IMR-90 (cell line): Measurements from ENCODE around the gene HNRNPH2. TPM values are rescaled to one million over a fixed set of nuclear protein-coding genes. Genes with fewer than 3 reads are reported as not detected.

ENCODE experiments used
- ATAC-seq: fragments of 200-7000 bp; cut with Tn5 transposase; 2 replicates; pipeline ENCODE4 v1.9.1; 2020; ENCODE audit warnings: low read depth, mild to moderate bottlenecking, moderate library complexity
- BruUV-seq: library from RNA; stranded (reverse); fragments of 400-500 nt; replicated peaks from 2 replicates; lab custom pipeline; 2021; lab: Mats Ljungman, UMichigan
- CTCF ChIA-PET: fragments of 300-600 bp; formaldehyde crosslinking; extraction: SDS; loops from one replicate; lab custom pipeline; 2021; ENCODE audit warnings: antibody characterized with exemption; lab: Yijun Ruan, JAX
- POLR2A ChIA-PET: fragments of 300-600 bp; sonication (Branson Sonifier 250); formaldehyde crosslinking; loops from one replicate; lab custom pipeline; 2022; ENCODE audit warnings: antibody characterized with exemption; ENCODE audit not compliant: unreplicated experiment; lab: Charles Lee
- DNase-seq: peaks from one replicate; pipeline ENCODE4 v3.0.0; 2013
- H2AFZ ChIP-seq: replicated peaks from 2 replicates; pipeline ENCODE3; 2013; ENCODE audit warnings: low read length, mild to moderate bottlenecking; ENCODE audit not compliant: poor library complexity
- H2AK5ac ChIP-seq: 2 replicates; pipeline ENCODE4 v1.6.1; 2013; ENCODE audit warnings: low read depth, low read length, inconsistent platforms
- H2AK9ac ChIP-seq: replicated peaks from 2 replicates; pipeline ENCODE3; 2013; ENCODE audit warnings: mild to moderate bottlenecking, low read depth, low read length, moderate library complexity; ENCODE audit not compliant: poor library complexity
- H2BK120ac ChIP-seq: 2 replicates; pipeline ENCODE4 v1.6.1; 2013; ENCODE audit warnings: low read depth, low read length, inconsistent platforms
- H2BK15ac ChIP-seq: 3 replicates; pipeline ENCODE4 v1.6.1; 2013; ENCODE audit warnings: low read depth, low read length, inconsistent platforms
- H2BK20ac ChIP-seq: 2 replicates; pipeline ENCODE4 v1.6.1; 2013; ENCODE audit warnings: low read depth, mild to moderate bottlenecking, inconsistent platforms, low read length, moderate library complexity
- H2BK5ac ChIP-seq: 2 replicates; pipeline ENCODE4 v1.6.1; 2013; ENCODE audit warnings: mild to moderate bottlenecking, low read depth, low read length, inconsistent platforms; ENCODE audit not compliant: poor library complexity, severe bottlenecking
- H3K14ac ChIP-seq: replicated peaks from 2 replicates; pipeline ENCODE4 v1.6.1; 2013; ENCODE audit warnings: low read depth, low read length, inconsistent platforms
- H3K18ac ChIP-seq: 2 replicates; pipeline ENCODE4 v1.6.1; 2013; ENCODE audit warnings: low read depth, low read length, control low read depth
- H3K23ac ChIP-seq: 2 replicates; pipeline ENCODE4 v1.6.1; 2013; ENCODE audit warnings: low read depth, low read length, inconsistent platforms
- H3K27ac ChIP-seq: 2 replicates; pipeline ENCODE4 v1.5.1; 2013; ENCODE audit warnings: mild to moderate bottlenecking, control low read depth, low read length; ENCODE audit not compliant: insufficient read depth
- H3K27me3 ChIP-seq: 2 replicates; pipeline ENCODE4 v1.6.1; 2013; ENCODE audit warnings: low read length; ENCODE audit not compliant: control insufficient read depth, insufficient read depth
- H3K36me3 ChIP-seq: 2 replicates; pipeline ENCODE4 v1.6.1; 2013; ENCODE audit warnings: low read length, mixed read lengths; ENCODE audit not compliant: control insufficient read depth, insufficient read depth
- H3K4ac ChIP-seq: 2 replicates; pipeline ENCODE4 v1.6.1; 2013; ENCODE audit warnings: low read depth, low read length, inconsistent platforms
- H3K4me1 ChIP-seq: 2 replicates; pipeline ENCODE4 v1.6.1; 2013; ENCODE audit warnings: low read length, mixed read lengths; ENCODE audit not compliant: control insufficient read depth, insufficient read depth
- H3K4me2 ChIP-seq: 2 replicates; pipeline ENCODE4 v1.6.1; 2013; ENCODE audit warnings: low read depth, mild to moderate bottlenecking, control low read depth, low read length, moderate library complexity
- H3K4me3 ChIP-seq: 2 replicates; pipeline ENCODE4 v1.5.1; 2013; ENCODE audit warnings: low read depth, mild to moderate bottlenecking, control low read depth, low read length, moderate library complexity; ENCODE audit not compliant: insufficient read depth
- H3K56ac ChIP-seq: 2 replicates; pipeline ENCODE4 v1.6.1; 2013; ENCODE audit warnings: low read length, inconsistent platforms; ENCODE audit not compliant: insufficient read depth; ENCODE audit errors: extremely low read depth
- H3K79me1 ChIP-seq, 2 experiments: 2 replicates each; pipeline ENCODE4 v1.6.1; 2013; ENCODE audit warnings: low read length in 2 of 2, inconsistent platforms in 1 of 2, low read depth in 1 of 2
- H3K9ac ChIP-seq: 2 replicates; pipeline ENCODE4 v1.6.1; 2013; ENCODE audit warnings: low read depth, low read length, control low read depth
- H3K9me1 ChIP-seq: 2 replicates; pipeline ENCODE4 v1.6.1; 2013; ENCODE audit warnings: low read length, inconsistent platforms; ENCODE audit not compliant: insufficient read depth
- H3K9me3 ChIP-seq: 2 replicates; pipeline ENCODE4 v1.6.1; 2013; ENCODE audit warnings: low read length; ENCODE audit not compliant: control insufficient read depth, insufficient read depth
- H4K20me1 ChIP-seq: 2 replicates; pipeline ENCODE4 v1.6.1; 2013; ENCODE audit warnings: low read length, inconsistent platforms; ENCODE audit not compliant: insufficient read depth
- H4K5ac ChIP-seq: 2 replicates; pipeline ENCODE4 v1.6.1; 2013; ENCODE audit warnings: mild to moderate bottlenecking, low read depth, low read length, control low read depth
- H4K8ac ChIP-seq, 2 experiments: 2 replicates each; pipeline ENCODE4 v1.6.1; 2013; ENCODE audit warnings: low read depth in 2 of 2, low read length in 2 of 2, control low read depth in 1 of 2, inconsistent platforms in 1 of 2
- H4K91ac ChIP-seq: 2 replicates; pipeline ENCODE4 v1.6.1; 2013; ENCODE audit warnings: low read depth, low read length, inconsistent platforms; ENCODE audit not compliant: insufficient read depth
- CHD1 ChIP-seq: IDR thresholded peaks from 2 replicates; pipeline ENCODE4 v1.6.1; 2012; ENCODE audit warnings: low read depth, low read length, improper control_type of control experiment
- ELK1 ChIP-seq: fragments of 150-350 bp; IDR thresholded peaks from 2 replicates; pipeline ENCODE4 v1.6.1; 2016; ENCODE audit warnings: low read depth, mild to moderate bottlenecking, low read length, moderate library complexity, borderline replicate concordance
- FOS ChIP-seq: fragments of 150-350 bp; IDR thresholded peaks from 2 replicates; pipeline ENCODE4 v1.6.1; 2016; ENCODE audit warnings: low read depth, low read length
- MAFK ChIP-seq: IDR thresholded peaks from 2 replicates; pipeline ENCODE4 v1.6.1; 2012; ENCODE audit warnings: low read depth, low read length, improper control_type of control experiment
- MAZ ChIP-seq: IDR thresholded peaks from 2 replicates; pipeline ENCODE4 v1.6.1; 2012; ENCODE audit warnings: low read depth, mild to moderate bottlenecking, low read length, improper control_type of control experiment, moderate library complexity, borderline replicate concordance
- NFE2L2 ChIP-seq: fragments of 150-350 bp; IDR thresholded peaks from 2 replicates; pipeline ENCODE4 v1.6.1; 2016; ENCODE audit warnings: low read depth, mild to moderate bottlenecking, low read length
- POLR2A ChIP-seq: IDR thresholded peaks from 2 replicates; pipeline ENCODE4 v1.6.1; 2012; ENCODE audit warnings: mild to moderate bottlenecking, low read depth, low read length
- dilution Hi-C: fragments of 300-500 bp; cut with HindIII; formaldehyde crosslinking; loops from one replicate; pipeline ENCODE4 v1.14.3; 2018; ENCODE audit warnings: low sequenced_read_pairs; ENCODE audit not compliant: unreplicated experiment
- in situ Hi-C: fragments of 300-500 bp; cut with MboI; formaldehyde crosslinking; loops from 3 replicates; pipeline ENCODE4 v1.14.3; 2019; ENCODE audit warnings: low sequenced_read_pairs, inconsistent platforms, mixed read lengths
- intact Hi-C: fragments of 100-400 bp; cut with micrococcal nuclease; formaldehyde crosslinking; loops from 2 replicates; pipeline ENCODE4 v1.10.0; 2022
- polyA plus RNA-seq, 3 experiments: library from polyadenylated mRNA; depleted of rRNA; stranded (reverse); fragments of >200 nt; gene quantifications; 2 replicates each; pipeline ENCODE4 v1.2.3, GENCODE V29; 2012; ENCODE audit warnings: low replicate concordance in 1 of 3
- total RNA-seq: library from RNA; depleted of rRNA; stranded (reverse); fragments of >200 nt; gene quantifications from 2 replicates; pipeline ENCODE4 v1.2.3, GENCODE V29; 2012

The HNRNPH2 gene
- total and polyA plus RNA-seq, 2 of the 4 experiments (the other 2 are of a cell fraction), result 42.8 to 54.3 TPM

DNA sequence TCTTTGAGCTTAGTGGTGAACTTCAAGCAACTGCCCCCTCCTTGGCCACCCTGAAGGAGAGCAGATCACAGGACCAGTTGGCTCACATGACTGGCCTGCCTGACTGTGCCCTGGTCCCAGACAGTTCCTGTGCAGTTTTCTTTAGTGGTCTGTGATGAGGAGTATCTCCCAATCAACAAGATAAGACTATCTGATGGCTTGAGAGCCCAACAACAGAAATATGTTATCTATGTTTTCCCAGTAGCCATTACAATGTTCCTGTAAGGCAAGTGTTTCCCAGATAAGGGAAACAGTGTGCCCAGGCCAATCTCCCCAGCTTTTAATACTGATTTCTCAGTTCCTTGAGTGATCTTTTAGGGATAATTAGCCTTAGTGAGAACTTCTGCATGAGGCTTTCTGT, 45.3 kb upstream of the HNRNPH2 start:
- Histone ChIP-seq H2BK20ac (no peak overlapping the region), H3K4me1 (no peaks in the 10 kb centered on the region), H3K36me3 (no peaks in the 10 kb centered on the region), H3K14ac (no peak overlapping the region), H2AFZ (no peak overlapping the region), H3K56ac (no peak overlapping the region), H3K27ac (no peak overlapping the region), H3K18ac (no peak overlapping the region), H2AK9ac (no peak overlapping the region), H3K27me3 (peaks cover 5% of the 10 kb centered on the region; the same call in 1 of the 2 replicates), H3K4me3 (no peak overlapping the region), H4K20me1 (no peaks in the 10 kb centered on the region), H3K9me3 (no peaks in the 10 kb centered on the region), H2BK5ac (no peak overlapping the region), H4K5ac (no peak overlapping the region), H3K79me1 (no peaks in the 10 kb centered on the region), H3K9ac (no peak overlapping the region), H3K4ac (no peak overlapping the region), H2AK5ac (no peak overlapping the region), H3K4me2 (no peak overlapping the region), H2BK15ac (no peak overlapping the region), H4K91ac (no peak overlapping the region), H4K8ac (no peak overlapping the region), H2BK120ac (no peak overlapping the region), H3K9me1 (peaks cover 5% of the 10 kb centered on the region; the same call in 1 of the 2 replicates), H3K23ac (no peak overlapping the region)
- BruUV-seq, result no TSS peak
- ChIA-PET POLR2A (no interaction called here), CTCF (no interaction called here)
- in situ Hi-C loops, result no loop called here
- intact Hi-C loops, result no loop called here
- no peak for ATAC-seq
- TF ChIP-seq ELK1, result no peak
- TF ChIP-seq FOS, result no peak
- no peak for TF ChIP-seq POLR2A
- no peak for TF ChIP-seq MAFK
- TF ChIP-seq NFE2L2, result no peak
- TF ChIP-seq MAZ, result no peak
- TF ChIP-seq CHD1, result no peak
- DNase-seq, result no peak
- dilution Hi-C loops, result no loop called here
